T-helper 1 cell treated with Interleukin-12 subunit alpha and Interleukin-12 subunit beta and Interleukin-4 antibody, amounts not matched to agents 30 μg/mL and 1 μg/mL, for 36 hours (primary cell): Measurements from ENCODE around the gene NDC1.

Experiments used
- H3K27ac Mint-ChIP-seq: one replicate; pipeline ENCODE4 v1.8.0; 2021; ENCODE audit warnings: mild to moderate bottlenecking, mixed read lengths
- H3K27me3 Mint-ChIP-seq: one replicate; pipeline ENCODE4 v1.8.0; 2021; ENCODE audit warnings: low read depth, mixed read lengths
- H3K36me3 Mint-ChIP-seq: one replicate; pipeline ENCODE4 v1.8.0; 2021; ENCODE audit warnings: low read depth, mixed read lengths
- H3K4me1 Mint-ChIP-seq: one replicate; pipeline ENCODE4 v1.8.0; 2021; ENCODE audit warnings: low read depth, mixed read lengths
- H3K4me3 Mint-ChIP-seq: one replicate; pipeline ENCODE4 v1.8.0; 2021; ENCODE audit warnings: mild to moderate bottlenecking, moderate library complexity, mixed read lengths
- H3K9me3 Mint-ChIP-seq: one replicate; pipeline ENCODE4 v1.8.0; 2021; ENCODE audit warnings: mixed read lengths

Gene NDC1

DNA sequence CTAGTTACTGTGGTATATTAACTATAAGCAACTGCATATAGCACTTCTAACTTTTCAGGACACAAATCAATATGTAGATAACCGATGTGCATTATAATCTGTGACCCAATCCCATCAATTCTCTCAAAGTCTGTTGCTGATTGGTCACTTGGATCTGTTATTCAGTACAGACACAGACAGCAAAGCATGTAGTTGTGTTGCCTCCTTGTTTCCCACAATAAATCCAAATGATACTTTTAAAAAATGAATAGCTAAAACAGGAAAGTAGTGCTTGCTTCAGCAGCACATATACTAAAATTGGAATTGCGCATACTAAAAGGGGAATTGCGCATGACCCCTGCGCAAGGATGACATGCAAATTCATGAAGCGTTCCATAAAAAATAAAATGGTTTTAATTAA is 28.1 kb downstream of the NDC1 start:
- no peaks in the 10 kb centered on the region for H3K9me3 Mint-ChIP-seq
- peaks cover 42% of the 10 kb centered on the region for H3K36me3 Mint-ChIP-seq
- H3K27me3 Mint-ChIP-seq, result no peaks in the 10 kb centered on the region
- H3K4me1 Mint-ChIP-seq, result peaks cover 10% of the 10 kb centered on the region
- no peak overlapping the region for H3K27ac Mint-ChIP-seq
- no peak overlapping the region for H3K4me3 Mint-ChIP-seq

DNA sequence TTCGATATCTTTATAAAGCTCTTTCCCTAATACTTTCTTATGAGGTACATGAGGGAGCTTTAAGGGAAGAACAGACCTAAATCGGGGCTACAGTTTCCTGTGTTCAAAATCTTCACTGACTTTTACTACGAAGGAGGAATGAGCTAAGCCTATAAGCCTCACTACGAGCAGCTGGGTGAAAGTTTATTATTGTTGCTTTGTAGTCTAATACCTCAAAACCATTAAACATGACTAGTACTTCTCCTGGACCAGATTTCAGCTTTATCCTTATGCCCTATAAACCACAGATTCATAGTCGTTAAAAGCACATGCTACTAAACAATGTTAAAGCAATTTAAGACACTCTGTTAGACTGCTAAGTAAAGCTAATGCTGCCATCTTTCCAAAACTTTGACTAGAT is 30.2 kb downstream of the NDC1 start:
- H3K4me3 Mint-ChIP-seq, result no peak overlapping the region
- H3K4me1 Mint-ChIP-seq, result peaks cover 5% of the 10 kb centered on the region
- H3K9me3 Mint-ChIP-seq, result no peaks in the 10 kb centered on the region
- no peak overlapping the region for H3K27ac Mint-ChIP-seq
- H3K36me3 Mint-ChIP-seq, result peaks cover 36% of the 10 kb centered on the region
- H3K27me3 Mint-ChIP-seq, result no peaks in the 10 kb centered on the region

DNA sequence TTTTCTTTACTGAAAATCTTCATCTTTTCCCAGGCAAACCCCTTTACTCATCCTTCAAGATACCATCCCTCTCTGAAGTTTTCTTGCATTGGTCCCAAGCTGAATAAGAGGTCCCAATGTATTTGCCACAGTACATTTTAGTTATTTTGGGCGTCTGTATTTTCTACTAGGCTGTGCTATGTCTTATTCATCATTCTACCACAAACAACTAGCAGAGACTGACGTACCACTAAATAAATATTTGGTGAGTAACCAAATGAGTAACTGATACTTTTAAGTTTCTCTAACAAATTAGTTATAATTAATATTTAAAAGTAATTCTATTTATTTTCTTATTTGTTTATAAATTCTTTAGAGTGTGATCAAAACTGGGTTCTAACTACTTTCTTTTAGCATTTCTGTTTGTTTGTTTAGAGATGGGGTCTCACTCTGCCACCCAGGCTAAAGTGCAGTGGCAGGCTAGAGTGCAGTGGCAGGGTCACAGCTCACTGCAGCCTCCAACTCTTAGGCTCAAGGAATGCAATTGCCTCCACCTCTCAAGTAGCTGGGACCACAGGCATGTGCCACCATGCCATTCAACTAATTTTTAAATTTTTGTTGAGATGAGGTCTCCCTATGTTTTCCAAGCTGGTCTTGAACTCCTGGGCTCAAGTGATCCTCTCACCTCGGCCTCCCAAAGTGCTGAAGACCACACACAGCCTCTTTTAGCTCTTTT is 33.1 kb downstream of the NDC1 start:
- H3K36me3 Mint-ChIP-seq, result peaks cover 22% of the 10 kb centered on the region
- no peak overlapping the region for H3K27ac Mint-ChIP-seq
- H3K9me3 Mint-ChIP-seq, result no peaks in the 10 kb centered on the region
- H3K27me3 Mint-ChIP-seq, result no peaks in the 10 kb centered on the region
- H3K4me1 Mint-ChIP-seq, result peaks cover 3% of the 10 kb centered on the region
- H3K4me3 Mint-ChIP-seq, result no peak overlapping the region

DNA sequence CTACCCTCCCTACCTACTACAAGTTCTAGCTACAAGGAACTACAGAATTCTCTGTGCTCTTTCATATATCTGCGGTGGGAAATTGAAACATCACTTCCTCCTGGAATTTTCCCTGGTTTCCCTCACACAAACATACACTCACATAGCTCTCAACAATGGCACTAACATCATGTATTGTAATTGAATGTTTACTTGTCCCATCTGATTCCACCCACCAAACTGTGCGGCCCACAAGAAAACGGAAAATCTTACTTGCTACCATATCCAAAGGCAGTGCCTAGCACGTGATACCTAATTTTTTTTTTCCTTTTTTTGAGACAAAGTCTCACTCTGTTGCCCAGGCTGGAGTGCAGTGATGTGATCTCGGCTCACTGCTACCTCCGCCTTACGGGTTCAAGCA is 33.9 kb downstream of the NDC1 start:
- Mint-ChIP-seq H3K27ac (no peak overlapping the region), H3K4me3 (no peak overlapping the region), H3K27me3 (no peaks in the 10 kb centered on the region), H3K9me3 (no peaks in the 10 kb centered on the region), H3K36me3 (peaks cover 25% of the 10 kb centered on the region), H3K4me1 (peaks cover 3% of the 10 kb centered on the region)

DNA sequence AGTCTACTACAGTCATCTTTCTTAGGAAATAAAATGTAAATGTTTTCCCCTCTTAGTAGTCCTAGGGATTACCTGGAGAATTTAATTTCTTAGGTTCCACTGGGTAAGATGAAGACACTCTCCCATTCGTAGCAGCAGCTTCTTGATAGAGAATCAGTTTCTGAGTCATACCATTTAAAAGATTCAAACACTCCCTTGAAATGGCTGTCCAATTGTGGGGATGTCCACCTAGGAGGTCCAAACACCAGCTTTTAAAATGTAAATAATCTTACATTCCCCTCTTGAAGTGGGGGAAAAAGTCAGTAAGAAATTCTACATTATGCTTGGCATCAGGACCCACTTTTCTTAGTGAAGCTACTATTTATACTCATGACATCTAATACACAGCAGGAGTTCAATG is 37.5 kb downstream of the NDC1 start:
- Mint-ChIP-seq H3K27ac (no peak overlapping the region), H3K9me3 (no peaks in the 10 kb centered on the region), H3K36me3 (peaks cover 29% of the 10 kb centered on the region), H3K4me3 (no peak overlapping the region), H3K4me1 (no peaks in the 10 kb centered on the region), H3K27me3 (no peaks in the 10 kb centered on the region)

DNA sequence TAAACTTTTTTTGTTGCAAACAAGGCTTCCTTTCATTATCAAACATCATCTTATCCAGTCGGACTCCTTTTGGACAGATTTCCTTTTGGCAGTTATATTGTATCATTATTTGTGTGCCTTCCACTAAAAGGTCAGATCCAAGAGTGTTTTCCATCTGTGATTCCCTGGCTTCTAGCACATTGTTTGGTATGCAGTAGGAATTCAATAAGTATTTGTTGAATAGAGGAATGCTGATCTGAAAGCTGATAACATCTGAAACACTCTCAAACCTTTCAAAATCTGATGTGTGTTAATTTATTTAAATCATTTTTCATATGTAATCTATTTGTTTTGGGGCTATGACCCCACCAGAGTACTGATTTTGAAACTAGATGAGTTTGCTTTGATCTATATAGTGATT is 39.0 kb downstream of the NDC1 start:
- no peaks in the 10 kb centered on the region for H3K9me3 Mint-ChIP-seq
- H3K4me1 Mint-ChIP-seq, result no peaks in the 10 kb centered on the region
- H3K27me3 Mint-ChIP-seq, result no peaks in the 10 kb centered on the region
- no peak overlapping the region for H3K4me3 Mint-ChIP-seq
- H3K36me3 Mint-ChIP-seq, result peaks cover 34% of the 10 kb centered on the region
- H3K27ac Mint-ChIP-seq, result no peak overlapping the region

DNA sequence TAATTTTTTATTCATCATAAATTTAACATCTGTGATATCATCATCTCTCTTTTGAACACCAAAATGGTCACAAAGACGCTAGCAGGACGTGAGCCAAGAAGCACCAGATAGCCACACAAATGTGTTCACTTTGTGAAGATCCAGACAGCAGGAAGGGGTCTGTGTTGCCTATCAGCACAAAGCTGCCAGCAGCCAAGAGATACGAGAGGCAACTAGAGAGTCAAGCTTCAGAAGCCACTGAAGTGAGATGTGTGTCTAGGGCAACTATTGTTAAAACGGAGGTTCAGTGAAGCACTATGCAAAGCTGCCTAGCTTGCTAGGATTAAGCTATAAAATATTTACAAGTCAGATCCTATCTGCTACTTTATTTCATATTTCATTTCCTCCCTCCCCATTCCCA is 45.3 kb downstream of the NDC1 start:
- Mint-ChIP-seq H3K4me3 (no peak overlapping the region), H3K9me3 (no peaks in the 10 kb centered on the region), H3K27me3 (no peaks in the 10 kb centered on the region), H3K27ac (no peak overlapping the region), H3K36me3 (peaks cover 27% of the 10 kb centered on the region), H3K4me1 (no peaks in the 10 kb centered on the region)

DNA sequence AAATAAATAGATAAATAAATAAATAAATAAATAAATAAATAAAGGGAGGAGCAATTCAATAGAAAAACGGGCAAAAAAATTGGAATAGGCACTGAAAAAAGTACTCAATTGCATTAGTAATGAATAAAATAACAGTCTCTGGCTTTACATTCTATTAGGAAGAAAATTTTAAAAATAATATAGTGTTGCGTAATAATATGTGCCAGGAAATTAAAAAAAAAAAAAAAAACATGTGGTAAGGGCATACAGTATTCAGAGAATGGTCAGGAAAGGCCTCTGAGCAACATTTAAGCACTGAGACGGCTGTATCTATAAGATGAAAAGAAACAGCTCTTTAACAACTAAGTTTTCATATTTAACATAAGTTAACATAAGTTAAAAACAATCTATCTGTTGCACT is 50.4 kb downstream of the NDC1 start:
- H3K36me3 Mint-ChIP-seq, result peaks cover 29% of the 10 kb centered on the region
- H3K27ac Mint-ChIP-seq, result no peak overlapping the region
- H3K4me1 Mint-ChIP-seq, result peaks cover 10% of the 10 kb centered on the region
- H3K4me3 Mint-ChIP-seq, result no peak overlapping the region
- H3K9me3 Mint-ChIP-seq, result no peaks in the 10 kb centered on the region
- no peaks in the 10 kb centered on the region for H3K27me3 Mint-ChIP-seq

DNA sequence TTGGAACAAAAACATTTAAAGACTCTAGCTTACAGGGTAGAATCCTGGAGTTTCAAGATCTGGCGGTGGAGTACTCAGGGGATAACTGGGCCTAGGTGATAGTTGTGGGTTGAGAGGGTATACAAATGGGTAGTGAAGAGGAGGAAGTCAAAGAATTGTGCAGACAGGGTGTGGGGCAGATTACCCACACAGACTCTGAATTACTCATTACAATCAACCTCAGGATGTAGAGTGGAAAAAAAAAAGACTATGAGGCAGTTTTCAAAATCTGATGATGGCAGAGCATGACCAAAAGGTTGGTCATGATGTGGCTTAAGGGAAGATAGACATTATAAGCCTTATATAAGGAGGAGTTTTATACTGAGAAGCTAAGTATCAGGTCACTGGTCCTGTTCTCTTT is 55.0 kb downstream of the NDC1 start:
- H3K4me1 Mint-ChIP-seq, result peaks cover 20% of the 10 kb centered on the region
- peak overlapping the region; percentile 52 for H3K27ac Mint-ChIP-seq
- no peaks in the 10 kb centered on the region for H3K27me3 Mint-ChIP-seq
- peaks cover 33% of the 10 kb centered on the region for H3K36me3 Mint-ChIP-seq
- H3K4me3 Mint-ChIP-seq, result no peak overlapping the region
- no peaks in the 10 kb centered on the region for H3K9me3 Mint-ChIP-seq

DNA sequence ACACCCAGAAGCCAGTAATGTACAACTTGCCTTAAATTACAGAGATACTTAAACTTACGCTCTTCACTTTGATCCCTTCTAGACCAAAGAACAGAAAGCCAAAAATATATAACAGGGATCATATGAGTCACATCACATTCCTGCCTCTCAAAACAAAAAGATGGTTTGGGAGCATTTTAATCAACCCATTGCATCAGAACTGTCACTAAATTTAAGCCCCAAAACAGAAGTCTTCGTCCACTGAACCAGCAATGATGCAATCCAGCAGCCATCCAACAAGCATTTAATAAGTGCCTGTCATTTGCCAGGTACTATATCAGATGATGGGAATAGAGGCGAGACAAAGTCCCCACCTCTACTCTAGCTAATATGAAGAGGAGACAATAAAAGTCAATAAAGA is 56.4 kb downstream of the NDC1 start:
- Mint-ChIP-seq H3K4me3 (no peak overlapping the region), H3K27me3 (no peaks in the 10 kb centered on the region), H3K4me1 (peaks cover 20% of the 10 kb centered on the region), H3K9me3 (no peaks in the 10 kb centered on the region), H3K36me3 (peaks cover 34% of the 10 kb centered on the region), H3K27ac (peak overlapping the region; percentile 0)

DNA sequence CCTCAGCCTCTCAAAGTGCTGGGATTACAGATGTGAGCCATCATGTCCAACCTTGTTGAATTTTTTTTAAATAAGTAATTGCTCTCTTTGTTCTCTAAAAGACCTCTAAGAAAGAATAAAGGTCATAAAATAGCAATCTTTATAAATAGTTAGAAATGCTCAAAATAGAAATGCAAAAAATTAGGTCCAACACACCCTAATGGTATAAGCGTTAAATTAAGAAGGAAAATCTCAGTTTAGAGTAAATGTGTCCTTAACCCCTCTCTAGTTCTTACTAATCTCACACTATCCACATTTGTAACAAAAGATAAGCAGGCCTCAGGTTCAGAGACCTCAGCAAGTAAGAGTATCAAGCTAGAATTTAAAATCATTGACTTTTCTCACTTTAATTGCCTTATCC is 60.8 kb downstream of the NDC1 start:
- Mint-ChIP-seq H3K36me3 (peaks cover 18% of the 10 kb centered on the region), H3K4me1 (peaks cover 10% of the 10 kb centered on the region), H3K27me3 (no peaks in the 10 kb centered on the region), H3K9me3 (no peaks in the 10 kb centered on the region), H3K27ac (no peak overlapping the region), H3K4me3 (no peak overlapping the region)

DNA sequence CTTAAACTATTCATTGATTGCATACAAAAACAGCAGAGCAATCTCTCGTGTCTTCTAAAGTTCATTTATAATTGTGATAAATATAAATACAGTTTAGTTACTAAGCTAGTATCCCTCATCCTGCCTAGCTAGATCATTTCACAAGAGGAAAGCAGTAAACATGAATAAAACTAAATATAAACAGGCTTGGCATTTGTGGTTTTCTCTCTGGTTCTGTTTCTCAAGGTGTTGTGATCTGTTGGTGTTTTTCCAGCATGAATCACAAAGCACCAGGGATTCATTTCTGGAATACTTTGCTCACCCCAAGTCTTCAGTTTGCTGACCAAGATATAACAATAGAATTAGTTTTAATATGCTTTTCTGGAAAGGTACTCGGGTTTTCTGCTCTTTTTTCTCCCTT is 66.4 kb downstream of the NDC1 start:
- Mint-ChIP-seq H3K4me1 (peaks cover 11% of the 10 kb centered on the region), H3K9me3 (no peaks in the 10 kb centered on the region), H3K27ac (no peak overlapping the region), H3K27me3 (no peaks in the 10 kb centered on the region), H3K36me3 (peaks cover 10% of the 10 kb centered on the region), H3K4me3 (no peak overlapping the region)

DNA sequence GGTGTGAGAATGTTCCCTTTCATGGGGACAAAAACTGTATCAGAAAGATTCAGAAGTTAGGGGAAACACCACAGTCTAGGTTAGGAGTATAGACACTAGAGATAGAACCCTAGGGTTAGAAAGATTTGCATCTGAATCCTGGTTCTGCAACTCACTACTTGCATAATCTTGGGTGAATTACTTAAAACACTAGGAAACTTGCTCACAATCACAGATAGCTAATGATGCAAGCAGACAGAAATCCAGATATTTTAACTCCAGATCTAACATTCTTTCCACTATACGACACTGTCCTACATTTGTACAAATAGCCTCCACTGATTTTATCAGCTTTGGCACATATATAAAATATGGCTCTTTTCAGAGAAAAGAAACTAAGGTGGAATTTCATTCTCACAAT is 68.3 kb downstream of the NDC1 start:
- Mint-ChIP-seq H3K27me3 (no peaks in the 10 kb centered on the region), H3K27ac (no peak overlapping the region), H3K36me3 (peaks cover 10% of the 10 kb centered on the region), H3K9me3 (no peaks in the 10 kb centered on the region), H3K4me1 (peaks cover 27% of the 10 kb centered on the region), H3K4me3 (no peak overlapping the region)

DNA sequence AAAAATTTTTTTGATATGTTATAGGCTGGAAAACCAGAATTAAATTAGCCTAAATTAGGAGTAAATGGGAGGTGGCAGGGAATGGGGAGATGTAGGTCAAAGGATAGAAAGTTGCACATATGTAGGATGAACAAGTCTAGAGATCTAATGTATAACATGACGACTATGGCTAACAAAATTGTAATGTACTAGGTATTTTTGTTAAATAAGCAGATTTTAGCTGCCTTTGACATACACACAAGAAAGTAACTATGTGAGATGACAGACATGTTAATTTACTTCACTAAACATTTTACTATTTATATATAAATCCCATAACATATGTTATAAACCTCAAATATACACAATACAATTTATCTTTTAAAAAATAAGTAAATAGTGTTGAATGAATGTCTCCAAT is 68.9 kb downstream of the NDC1 start:
- no peaks in the 10 kb centered on the region for H3K27me3 Mint-ChIP-seq
- peaks cover 27% of the 10 kb centered on the region for H3K4me1 Mint-ChIP-seq
- H3K4me3 Mint-ChIP-seq, result no peak overlapping the region
- no peak overlapping the region for H3K27ac Mint-ChIP-seq
- peaks cover 11% of the 10 kb centered on the region for H3K36me3 Mint-ChIP-seq
- no peaks in the 10 kb centered on the region for H3K9me3 Mint-ChIP-seq

DNA sequence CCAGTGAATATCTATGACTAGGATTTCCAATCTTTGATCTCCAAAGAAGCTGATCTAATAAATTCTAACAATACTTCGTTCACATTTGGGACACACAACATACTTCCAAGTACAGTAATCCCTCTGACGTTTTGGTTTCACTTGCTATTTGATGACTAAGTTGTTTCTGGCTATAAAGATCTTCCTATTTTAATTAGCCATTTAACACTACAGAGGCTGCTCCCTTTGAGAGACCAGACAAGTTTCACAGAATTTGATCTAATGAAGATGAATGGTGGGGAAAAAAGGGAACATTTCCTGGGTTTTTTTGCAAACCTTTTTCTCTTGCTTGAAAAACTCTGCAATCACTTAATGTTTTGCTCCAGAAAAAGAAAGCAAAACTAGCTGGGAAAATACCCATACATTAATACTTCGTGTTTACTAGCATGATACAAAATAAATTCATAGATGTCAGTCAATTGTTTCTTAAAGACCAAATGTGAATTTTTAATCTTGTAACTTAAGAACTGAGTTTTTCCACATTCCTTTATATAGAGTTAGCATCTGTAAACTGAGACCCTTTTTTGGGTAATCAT is 71.2 kb downstream of the NDC1 start:
- H3K27ac Mint-ChIP-seq, result peak overlapping the region; percentile 83
- H3K27me3 Mint-ChIP-seq, result no peaks in the 10 kb centered on the region
- peak overlapping the region; percentile 77 for H3K4me3 Mint-ChIP-seq
- peaks cover 14% of the 10 kb centered on the region for H3K36me3 Mint-ChIP-seq
- peaks cover 27% of the 10 kb centered on the region for H3K4me1 Mint-ChIP-seq
- H3K9me3 Mint-ChIP-seq, result no peaks in the 10 kb centered on the region
